TTC549 (cell line): ENCODE data around the gene TMEM132C.
"Not testable (repeated sequence)": the region's sequence is repeated elsewhere in the genome, so short reads cannot be mapped to it uniquely, and the experiment has no call there.

Source experiments
- FAIRE-seq: peaks from 2 replicates; lab custom pipeline; 2012; peaks lifted over from hg19 to GRCh38; lab: Jason Lieb, UNC

Gene TMEM132C

DNA sequence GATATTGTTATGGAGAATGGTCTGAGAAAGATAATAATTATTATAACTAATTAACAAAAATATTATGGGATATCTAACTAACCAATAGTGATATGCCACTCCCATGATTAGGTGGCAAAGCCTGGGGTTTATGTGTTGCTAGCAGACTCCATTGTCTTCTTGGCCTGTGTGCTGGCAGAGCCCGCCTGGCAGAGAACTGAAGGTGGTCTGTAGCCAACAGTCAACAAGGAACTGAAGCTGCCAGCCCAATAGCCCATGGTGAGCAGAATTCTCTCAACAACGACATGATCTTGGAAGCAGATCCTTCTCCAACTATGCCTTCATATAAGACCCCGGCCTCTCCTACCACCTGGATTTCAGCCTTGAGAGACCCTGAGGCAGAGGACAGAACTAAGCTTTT, 298.0 kb downstream of the TMEM132C start:
- no peak for FAIRE-seq

DNA sequence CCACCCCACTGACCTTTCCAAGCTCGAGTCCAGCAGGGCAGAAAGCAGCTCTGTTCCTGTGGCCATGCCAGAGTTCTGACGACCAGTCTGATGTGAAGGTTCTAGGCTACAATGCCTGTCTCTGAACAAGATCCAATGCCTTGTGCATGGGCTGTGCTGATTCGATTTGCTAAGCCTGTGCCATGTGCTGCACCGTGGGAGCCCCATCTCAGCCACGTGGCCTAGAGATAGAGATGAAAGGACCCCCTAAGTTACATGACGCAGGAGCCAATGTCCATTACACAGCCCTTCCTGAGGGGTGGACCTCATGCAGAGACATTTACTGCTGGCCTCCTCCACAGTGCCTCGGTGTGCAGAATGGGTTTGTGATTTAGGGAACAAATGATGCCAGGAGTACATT, 300.8 kb downstream of the TMEM132C start:
- FAIRE-seq: no peak

DNA sequence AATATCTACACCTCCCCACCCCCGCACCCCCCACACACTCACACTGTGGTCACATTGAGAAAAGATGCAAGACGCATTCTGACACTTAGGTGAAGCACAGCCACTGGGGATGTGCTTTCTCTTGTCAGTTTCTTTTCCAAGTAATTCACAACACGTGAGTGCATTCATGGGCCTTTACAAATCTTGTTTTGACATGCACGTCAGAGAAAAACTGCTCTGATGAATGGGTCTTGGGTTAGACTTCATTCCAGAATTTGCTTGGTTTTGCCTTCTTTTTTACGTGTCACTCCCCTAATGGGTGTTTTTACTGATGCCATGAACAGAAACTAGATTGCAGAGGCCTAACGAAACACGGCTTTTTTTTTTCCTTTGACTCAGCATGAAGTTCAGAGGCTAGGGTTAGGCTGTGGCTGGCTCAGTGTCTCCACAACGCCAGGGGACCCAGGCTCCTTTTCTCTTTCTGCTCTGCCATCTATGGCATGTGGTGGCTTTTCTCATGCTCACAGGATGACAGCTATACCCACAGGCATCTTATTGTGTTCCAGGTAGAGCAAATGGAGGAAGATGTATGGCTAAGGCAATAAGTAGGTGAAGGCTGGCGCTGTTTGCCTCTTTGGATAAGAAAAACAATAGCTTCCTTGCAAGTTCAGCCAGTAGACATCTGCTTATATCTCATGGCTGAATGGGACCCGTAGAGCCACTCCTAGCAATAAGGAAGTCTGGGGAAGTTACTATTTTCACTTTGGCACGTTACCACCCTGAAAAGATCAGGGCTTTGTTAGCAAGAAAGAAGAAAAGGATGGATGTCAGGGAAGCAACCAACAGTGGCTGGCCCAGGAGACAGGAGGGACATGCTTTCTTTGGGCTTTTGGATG, 303.5 kb downstream of the TMEM132C start:
- FAIRE-seq: no peak

DNA sequence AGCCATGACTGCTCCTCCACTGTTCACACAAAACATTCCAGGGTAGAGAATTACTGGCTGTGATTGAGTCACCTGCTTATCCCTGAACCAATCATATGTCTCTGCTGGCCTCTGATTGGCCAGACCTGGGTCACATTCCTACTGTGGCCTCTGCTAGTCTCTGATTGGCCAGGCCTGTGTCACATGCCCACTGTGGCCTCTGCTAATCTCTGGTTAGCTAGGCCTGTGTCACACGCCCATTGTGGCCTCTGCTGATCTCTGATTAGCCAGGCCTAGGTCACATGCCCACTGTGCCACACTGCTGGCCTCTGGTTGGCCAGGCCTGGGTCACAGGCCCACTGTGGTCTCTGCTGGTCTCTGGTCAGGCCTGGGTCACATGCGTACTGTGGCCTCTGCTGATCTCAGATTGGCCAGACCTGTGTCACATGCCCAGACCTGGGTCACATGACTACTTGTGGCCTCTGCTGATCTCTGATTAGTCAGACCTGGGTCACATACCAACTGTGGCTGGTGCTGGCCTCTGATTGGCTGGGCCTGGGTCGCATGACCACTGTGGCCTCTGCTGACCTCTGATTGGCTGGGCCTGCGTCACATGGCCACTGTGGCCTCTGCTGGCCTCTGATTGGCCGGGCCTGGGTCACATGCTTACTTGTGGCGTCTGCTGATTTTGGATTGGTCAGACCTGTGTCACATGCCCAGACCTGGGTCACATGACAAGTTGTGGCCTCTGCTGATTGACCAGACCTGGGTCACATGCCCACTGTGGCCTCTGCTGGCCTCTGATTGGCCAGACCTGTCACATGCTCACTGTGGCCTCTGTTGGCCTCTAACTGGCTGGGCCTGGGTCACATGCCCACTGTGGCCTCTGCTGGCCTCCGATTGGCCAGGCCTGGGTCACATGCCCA, 305.2 kb downstream of the TMEM132C start:
- no peak for FAIRE-seq

DNA sequence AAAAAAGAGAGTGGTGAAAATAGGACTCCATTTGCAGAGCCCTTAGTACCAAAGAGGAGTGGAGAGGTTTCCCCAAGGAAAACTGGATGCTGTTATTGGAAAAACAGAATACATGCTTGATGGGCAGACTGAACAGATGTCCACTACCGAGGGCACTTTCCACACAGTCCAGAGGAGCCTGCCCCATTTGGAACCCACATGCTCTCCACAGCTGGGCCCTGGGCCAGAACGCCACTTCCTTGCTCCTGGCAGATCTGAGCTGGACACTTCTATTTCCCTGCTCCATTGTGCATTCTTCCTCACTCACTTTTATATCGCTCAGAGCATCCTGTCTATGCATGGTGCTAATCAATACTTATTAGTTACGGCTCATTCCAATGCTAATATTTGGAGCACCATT, 306.9 kb downstream of the TMEM132C start:
- FAIRE-seq: no peak

DNA sequence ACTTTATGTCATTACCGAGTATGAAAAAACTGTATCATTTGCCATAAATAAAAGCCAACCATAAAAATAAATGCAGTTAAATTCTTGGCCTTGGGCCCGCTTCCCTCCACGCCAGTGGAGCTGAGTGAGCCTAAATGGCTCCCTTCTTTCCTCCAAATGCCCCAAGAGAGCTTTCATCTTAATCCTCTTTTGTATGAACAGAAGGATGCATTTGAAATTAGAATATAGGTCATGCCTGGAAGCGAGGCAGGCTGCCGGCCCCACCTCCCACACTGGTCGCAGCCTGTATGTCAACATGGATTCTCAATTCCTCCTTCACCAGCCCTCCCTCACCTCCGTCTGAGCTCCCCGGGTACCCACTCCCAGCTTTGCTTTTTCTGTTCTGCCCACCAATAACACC, 311.1 kb downstream of the TMEM132C start:
- FAIRE-seq: no peak

DNA sequence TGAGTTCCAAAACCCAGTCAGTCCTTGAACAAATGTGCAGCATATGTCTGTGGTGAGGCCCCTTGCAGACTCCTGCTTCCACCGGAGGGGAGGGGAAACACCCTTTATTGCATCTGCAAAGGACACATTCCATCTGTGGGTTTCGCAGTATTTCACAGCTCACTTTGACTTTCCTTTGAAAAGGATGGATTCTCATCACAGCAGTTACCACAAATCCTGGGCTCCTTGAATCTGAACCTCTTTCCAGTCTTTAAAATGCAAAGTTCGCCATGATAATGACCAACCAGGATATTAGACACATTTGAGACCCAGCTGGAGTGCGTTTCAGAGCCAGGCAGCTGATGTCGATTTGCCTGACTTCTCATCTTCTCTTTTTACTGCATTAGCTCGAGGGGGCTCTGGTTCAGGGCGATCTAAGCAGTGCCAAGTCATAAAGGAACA, 314.4 kb downstream of the TMEM132C start:
- FAIRE-seq: no peak

DNA sequence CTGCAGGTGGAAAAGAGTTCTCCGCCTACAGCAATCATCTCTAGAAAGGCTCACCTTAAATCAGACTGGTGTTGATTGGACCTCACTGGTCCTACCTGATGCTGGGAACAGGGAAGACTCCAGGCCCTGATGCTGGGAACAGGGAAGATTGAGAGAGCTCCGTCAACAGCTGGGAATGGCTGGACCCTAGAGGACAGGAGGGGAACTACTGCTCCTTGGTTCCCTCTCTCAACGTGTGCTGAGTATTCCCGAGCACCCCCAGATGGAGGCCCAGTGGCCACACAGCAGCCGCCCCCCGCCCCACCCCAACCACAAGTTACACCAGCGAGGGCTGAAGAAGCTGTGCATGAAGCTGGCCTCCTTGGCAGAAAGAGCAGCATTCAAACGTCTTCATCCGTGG, 316.5 kb downstream of the TMEM132C start:
- FAIRE-seq: no peak

DNA sequence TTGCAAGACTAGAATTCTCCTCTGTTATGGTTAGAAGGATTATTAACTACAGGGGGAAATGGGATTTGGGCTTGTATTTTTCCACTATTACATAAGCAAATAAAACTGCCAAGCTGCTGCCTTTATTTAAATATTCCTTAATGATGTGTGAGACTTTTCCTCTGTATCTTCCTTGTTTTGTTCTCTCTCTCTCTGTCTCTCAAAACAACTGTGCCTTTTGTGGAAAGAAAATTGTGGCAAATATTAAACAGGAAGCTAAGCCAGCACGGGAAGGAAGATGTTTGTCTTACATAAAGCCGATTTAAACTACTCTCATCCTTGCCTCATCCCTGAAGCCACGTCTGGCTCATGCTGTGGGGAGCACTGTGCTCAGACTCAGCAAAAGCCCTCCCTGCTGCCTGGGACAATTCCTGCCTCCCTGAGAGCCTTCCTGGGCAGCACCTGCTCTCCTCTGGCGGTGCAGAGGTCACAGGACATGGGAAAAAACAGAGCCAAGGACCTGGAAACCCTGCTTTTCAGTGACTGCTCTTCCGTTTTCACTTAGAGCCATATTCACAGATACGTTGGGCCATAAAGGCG, 319.6 kb downstream of the TMEM132C start:
- no peak for FAIRE-seq

DNA sequence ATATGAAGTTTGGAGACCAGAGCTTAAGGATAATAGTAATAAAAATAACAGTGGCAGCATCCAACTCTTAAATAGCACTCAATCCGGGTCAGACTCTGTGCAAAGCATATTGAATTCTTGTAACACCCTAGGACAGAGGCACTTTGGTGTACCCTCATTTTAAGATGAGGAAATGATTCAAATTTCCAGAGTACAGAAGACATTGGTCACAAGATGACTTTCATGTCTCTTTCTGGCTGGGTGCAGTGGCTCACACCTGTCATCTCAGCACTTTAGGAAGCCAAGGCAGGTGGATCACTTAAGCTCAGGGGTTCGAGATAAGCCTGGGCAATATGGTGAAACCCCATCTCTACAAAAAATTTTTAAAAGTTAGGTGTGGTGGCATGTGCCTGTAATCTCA, 320.9 kb downstream of the TMEM132C start:
- no peak for FAIRE-seq

DNA sequence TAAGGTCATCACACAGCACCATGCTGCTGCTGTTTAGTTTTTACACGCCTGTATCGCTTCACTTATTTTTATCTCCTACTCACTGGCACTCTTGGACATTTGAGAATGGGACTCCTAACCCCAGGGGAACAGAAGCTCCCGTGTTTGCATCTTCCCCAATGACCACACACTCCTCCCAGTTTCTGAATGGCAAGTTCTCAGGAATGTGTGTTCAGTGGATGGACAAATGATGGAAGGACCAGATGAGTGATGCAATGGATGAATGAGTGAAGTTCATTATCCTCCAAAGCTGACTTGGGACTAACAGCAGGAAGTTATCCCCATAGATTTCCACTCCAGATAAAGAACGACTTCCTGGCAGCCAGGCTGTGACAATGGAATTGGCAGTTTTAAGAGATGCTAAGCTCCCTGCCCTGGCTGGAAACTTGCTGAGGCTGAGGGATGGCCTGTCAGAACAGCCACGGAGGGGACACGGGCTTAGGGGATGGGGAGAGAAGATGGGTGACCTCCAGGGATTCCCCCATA, 325.3 kb downstream of the TMEM132C start:
- FAIRE-seq: no peak

DNA sequence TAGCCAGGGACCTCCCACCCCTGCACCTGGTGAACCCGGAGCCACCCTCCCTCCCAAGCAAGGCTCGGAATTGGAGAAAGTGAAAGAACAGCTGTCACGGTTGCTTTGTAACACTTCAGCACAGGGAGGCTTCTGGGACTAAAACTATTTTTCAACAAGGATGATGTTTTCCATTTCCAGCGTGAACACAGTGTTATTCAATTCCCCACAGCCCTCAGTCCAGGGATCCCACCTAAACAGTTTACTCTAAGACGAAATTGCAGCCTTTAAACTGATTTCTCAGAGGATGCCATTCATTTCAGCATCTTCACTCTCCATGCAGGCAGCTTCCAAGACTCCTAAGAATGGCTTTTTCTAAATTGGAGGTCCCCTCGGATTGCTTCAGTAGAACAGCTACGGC, 327.6 kb downstream of the TMEM132C start:
- no peak for FAIRE-seq

DNA sequence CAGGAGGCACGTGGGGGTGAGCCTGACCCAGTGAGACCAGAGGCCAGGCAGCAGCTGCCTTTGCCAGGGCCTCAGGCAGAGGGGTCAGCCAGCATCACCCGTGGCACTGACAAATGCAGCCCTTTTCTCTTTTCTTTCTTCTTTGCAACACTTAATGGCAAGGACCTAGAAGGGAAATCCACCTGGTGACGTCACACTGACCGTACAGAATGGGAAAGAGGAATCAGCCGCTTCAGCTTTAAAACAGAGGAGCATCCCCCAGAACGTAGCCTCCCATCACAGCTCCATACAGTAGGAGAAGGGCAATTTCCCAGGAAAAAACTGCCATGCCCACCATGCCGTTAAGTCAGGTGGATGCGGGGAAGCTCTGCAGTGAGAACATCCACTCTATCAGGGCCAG, 328.6 kb downstream of the TMEM132C start:
- no peak for FAIRE-seq

DNA sequence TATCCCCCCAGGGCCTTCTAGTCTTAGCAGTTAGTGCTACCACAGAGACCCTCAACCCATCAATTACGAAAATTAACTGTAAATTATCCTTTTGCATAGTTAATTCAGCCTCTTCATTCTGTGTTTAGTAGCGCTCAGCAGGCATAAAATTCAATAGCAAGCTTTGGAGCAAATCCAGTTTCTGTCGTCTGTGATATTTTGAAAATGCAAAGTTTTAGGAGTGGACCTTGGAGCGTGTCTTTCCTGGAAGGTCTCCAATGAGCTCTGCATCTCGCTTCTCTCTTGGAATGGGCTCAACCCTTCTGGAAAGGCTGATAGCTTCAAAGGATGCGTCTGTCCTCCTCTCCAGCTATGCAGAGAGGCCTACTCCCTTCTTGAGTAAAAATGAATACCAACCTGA, 333.9 kb downstream of the TMEM132C start:
- FAIRE-seq: no peak

DNA sequence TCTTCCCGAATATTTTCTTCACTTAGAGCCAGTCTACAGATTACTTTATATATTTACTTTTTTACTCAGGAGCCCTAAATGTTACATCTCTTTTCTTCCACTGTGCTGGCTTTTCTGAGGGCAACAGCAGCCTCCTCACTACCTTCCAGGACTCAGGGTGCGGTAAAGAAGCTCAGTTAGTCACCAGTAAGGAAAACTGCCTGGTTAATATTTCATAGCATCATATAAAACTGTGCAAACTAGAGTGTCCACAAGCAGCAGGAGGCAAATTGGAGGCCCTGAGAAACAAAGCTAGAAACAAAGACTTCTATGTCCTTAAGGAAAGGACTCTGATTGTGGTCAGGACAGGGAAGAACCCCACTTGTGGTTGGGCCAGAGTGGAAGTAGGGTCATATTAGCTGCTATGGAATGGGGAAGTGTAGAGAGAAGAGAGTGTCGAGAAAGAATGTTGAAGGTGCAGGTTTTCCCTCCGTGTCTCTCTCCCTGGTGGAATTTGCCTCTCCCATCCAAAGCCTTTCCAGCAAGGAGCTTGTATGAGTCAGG, 336.7 kb downstream of the TMEM132C start:
- no peak for FAIRE-seq

DNA sequence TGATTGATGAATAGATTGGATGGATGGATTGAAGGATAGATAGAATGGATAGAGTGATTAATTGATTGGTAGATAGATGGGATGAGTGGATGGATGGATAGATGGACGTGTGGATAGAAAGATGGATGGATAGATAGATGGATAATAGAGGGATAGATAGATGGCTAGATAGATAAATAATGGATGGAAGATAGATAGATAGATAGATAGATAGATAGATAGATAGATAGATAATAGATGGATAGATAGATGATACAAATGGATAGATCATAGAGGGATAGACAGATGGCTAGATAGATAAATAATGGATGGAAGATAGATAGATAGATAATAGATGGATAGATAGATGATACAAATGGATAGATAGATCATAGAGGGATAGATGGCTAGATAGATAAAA, 337.2 kb downstream of the TMEM132C start:
- FAIRE-seq: not testable (repeated sequence)

DNA sequence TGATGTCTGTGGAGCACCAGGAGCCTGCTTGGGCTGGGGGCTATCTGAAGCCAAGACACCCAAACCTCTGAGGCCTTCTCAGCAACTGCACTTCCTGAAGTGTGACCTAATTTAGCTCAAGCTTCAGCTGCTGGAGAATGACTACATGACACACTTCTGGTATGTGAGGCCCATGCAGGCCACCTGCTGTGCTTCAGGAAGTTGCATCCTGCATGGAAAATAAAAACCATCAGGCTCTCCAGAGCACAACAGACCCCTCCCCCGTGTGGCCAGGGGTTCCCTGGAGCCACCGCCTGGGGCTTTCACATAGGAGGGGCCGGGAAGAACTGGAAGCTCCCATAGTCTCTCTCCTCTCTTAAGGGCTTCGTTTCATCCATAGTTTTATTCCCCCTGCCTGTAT, 339.1 kb downstream of the TMEM132C start:
- FAIRE-seq: no peak

DNA sequence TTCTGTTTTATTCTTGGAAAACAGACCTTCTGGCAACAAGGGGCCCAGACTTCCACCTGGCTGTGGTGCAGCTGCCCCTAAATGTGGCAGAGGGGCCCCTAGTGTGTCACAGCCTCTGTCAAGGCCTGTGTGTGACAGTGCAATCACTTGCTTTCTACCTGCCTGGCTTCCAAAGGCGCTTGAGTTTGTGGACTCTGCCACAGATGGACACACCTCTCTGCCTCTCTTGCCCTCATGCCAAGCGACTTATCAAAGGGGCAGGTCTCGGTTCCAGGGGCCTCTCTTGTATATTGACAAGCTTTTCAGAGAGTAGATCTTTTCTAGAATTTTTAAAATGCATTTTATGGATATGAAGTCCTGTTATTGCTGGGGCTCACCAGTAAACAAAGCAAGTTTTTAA, 339.6 kb downstream of the TMEM132C start:
- FAIRE-seq: no peak

DNA sequence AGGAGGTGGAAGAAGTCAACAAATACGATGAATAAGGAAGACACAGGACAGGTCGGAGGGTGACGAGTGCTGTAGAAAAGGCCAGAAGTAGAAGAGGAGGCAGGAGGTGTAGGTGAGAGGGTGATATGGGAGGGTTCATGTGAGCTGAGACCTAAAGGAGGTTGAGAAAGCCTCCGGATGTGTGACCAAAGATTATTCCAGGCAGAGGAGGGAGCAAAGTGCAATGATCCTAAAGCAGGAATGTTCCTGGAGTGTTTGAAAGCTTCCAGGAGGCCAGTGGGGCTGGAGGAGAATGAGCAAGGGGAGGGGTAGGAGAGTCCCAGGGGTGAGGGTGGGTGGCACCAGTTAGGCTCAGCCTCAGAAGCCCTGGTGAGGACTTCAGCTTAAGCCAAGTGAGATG, 340.0 kb downstream of the TMEM132C start:
- no peak for FAIRE-seq

DNA sequence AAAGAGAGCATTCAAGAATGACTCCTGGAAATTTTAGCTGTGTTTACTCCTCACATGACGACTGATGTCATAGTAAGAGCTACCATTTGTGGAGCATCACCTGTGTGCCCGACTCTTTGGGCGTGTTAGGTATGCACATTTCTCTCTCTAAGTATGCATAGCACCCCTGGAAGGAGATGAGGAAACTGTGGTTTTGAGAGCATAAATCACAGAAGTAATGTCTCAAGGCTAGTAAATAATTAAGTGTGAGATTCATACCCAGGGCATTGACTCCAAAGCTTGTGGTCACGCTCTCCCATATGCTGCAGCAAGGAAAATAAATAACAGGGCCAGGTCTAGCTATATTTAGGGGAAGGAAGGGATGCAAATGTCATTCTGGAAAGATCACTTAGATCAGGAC, 340.7 kb downstream of the TMEM132C start:
- FAIRE-seq: no peak

DNA sequence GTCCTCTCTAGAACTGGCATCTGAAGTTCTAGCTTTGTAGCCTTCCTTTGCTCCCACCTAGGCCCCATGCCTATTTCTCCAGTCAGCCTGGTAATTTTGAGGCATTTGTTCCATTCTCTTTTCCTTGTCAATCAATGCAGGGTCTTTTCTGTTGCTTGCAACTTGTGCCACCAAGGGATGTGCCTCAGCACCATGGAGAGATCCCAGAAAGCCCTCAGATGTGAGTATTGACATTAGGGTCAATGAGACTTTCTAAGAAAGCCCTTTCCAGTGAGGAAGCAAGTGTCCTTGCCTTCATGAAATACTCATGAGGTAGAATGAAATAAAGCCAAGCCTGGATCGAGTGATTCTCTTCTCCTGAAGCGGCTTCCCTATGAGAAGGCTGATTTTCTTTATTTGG, 342.9 kb downstream of the TMEM132C start:
- FAIRE-seq: no peak

DNA sequence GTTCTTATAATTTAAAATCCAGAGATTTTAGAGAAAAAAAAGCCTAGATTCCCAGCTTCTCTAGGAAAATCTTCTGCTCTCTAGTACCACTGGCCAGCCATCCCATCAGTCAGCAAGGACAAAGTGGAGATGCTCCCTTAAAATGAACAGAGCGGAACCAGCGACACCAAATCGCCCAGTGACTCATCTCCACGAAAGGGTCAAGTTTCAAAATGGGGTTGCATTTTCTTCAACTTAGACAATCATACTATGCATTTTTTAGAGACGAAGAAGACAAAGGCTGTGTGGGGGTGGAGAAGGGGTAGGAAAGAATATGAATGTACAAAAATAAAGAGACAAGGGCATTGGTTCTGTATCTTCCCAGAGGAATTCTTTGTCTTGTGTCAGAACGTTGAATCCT, 344.8 kb downstream of the TMEM132C start:
- no peak for FAIRE-seq
